Stimulated activated CD4-positive, alpha-beta T cell treated with anti-CD3 and anti-CD28 coated beads, Interleukin-15, amount 100 ng/mL, for 24 hours (primary cell): ENCODE measurements around the gene ZNF133.
"Not testable (repeated sequence)": the region's sequence is repeated elsewhere in the genome, so short reads cannot be mapped to it uniquely, and the experiment has no call there.

ENCODE experiments used
- DNase-seq: peaks from one replicate; pipeline ENCODE4 v3.0.0-alpha.2; 2020

ZNF133 gene

DNA sequence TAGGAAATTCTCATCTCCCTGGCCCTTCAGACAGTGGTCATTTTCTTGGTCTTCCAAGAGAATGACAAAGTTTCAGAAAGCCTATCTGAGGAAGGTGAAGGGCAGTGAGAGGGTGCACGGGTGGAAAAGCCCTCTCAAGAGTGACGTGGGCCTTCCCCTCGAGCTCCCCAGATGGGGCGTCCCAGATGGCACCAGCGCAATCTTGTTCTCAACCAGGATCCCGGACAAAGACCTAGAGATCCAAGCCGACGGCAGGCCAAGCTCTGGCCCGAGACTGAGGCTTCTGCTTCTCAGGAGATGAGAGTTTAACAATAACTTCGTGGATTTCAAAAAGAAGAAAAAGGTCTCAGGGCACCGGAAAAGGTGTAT, 797 bp upstream of the ZNF133 start:
- DNase-seq = no peak

DNA sequence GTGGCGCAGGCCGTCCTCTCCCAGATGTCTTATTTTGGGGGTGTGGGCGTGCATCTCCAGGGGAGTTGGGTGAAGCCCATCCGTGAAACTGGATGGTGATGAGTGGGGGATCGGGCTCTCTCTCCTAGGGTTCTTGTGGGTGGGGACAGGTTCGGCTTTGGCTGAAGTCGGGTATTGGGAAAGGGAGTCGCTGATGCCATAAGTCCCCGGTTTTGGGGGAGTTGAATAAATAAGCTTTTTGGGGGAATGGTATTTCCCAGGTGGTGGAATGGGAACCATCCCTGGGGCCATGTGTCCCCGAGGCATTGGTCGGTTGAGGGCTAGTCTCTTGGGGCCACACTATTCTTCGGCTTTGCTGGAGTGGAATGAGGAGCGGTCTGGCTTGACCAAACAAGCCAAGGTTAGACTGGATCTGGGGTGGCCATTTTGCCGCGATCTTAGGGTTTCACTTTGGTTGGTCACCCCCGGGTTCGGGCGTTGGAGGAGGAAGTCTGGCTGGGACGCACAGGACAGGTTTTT, 481 bp downstream of the ZNF133 start:
- DNase-seq = peak; percentile 3

DNA sequence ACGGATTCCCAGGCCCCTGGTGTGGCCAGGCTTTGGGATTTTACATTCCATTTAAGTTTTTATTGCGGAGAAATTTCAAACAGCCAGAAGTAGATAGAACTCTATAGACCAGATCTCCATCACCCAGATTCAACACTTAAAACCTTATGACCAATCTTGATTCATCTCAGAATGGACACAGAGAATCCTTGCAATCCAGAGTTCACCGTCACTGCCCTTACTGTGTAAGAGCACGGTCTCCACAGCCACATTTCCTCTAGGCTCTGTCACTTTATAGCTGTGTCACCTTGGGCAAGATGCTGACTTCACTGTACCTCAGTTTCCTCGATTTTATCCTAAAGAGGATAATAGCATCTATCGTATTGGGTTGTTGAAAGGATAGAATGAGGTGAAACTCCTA, 979 bp downstream of the ZNF133 start:
- DNase-seq = no peak

DNA sequence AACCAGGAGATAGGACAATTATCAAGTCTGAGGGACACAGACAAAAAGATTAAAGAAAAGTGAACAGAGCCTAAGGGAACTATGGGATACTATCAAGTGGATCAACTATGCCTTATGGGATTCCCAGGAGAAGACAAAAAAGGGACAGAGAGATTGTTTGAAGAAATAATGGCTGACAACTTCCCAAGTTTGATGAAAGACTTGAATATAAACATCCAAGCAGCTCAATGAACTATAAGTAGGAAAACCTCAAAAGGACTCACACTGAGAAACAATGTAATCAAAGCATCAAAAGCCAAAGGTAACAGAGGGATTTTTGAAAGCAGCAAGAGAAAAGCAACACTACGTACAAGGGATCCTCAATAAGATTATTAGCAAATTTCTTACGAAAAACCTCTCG, 11.0 kb downstream of the ZNF133 start:
- DNase-seq = no peak

DNA sequence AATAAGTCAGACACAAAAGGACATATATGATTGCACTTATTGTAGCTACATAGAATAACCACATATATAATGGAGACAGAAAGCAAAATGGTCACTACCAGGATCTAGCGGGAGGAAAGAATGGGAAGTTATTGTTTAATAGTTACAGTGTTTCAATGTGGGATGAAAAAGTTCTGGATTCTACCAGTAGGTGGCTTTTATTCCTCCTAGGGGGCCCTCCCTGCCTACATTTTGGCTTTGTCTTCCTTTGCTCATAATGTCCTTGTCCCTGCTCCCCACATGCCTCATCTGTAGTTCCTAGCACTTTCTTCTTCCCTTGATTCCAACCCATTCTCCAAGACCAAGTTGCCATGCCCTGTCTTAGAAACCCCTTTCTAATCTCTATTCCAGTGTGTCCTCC, 16.3 kb downstream of the ZNF133 start:
- no peak for DNase-seq

DNA sequence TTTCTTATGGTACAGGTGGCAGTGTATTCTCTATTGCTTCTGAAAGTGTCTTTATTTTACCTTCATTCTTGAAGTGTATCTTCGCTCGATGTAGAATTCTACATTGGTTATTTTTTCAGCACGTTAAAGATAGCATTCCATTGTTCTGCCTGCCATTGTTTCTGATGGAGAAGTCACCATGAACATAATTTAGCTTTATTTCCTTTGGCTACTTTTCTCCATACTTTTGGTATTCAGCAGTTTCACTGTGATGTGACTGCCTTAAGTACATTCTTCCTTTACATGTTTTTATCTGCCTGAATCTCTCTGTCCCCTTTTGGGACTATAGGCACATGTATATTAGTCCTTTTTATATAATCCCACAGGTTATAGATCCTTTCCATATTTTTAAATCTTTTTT, 19.0 kb downstream of the ZNF133 start:
- DNase-seq = no peak

DNA sequence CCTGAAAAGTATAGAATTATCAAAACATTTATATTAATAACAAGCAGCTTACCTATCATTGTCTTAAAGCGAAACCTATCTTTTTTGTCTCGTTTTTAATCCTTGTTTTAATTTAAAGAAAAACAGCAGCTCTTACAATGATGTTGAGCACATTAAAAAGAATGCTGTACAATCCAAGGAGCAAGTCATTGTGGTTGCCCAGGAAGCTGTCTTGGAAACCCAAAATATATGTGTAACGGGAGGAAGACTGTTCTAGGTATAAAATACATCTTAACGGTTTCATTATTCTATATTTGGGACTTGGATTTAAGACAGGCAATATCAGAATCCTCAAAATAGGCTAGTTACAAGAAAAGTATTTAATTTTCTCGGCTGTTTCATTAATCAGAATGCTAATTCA, 21.7 kb downstream of the ZNF133 start:
- no peak for DNase-seq

DNA sequence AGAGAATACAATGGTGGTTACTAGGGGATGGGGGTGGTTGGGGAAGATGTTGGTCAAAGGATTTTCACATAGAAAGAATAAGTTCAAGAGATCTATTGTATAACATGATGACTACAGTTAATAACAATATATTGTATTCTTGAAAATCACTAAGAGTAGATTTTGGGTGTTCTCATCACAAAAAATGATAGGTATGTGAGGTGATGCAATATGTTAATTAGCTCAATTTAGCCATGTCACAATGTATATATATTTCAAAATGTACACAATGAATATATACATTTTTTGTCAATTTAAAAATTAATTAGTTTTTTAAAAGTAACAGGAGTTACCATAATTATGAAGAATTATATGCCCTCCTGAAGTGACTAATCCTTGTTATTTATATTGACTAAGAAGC, 22.3 kb downstream of the ZNF133 start:
- DNase-seq = no peak

DNA sequence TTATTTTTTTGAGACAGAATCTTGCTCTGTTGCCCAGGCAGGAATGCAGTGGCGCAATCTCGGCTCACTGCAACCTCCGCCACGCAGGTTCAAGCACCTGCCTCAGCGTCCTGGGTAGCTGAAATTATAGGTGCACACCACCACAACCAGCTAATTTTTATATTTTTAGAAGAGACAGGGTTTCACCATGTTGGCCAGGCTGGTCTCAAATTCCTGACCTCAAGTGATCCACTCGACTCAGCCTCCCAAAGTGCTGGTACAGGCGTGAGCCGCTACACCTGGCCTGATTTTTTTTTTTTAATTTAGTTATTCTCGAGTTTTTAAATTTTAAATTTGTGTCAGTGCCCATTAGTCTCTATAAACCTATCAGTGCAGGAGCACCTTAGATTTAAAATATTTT, 24.4 kb downstream of the ZNF133 start:
- DNase-seq = no peak

DNA sequence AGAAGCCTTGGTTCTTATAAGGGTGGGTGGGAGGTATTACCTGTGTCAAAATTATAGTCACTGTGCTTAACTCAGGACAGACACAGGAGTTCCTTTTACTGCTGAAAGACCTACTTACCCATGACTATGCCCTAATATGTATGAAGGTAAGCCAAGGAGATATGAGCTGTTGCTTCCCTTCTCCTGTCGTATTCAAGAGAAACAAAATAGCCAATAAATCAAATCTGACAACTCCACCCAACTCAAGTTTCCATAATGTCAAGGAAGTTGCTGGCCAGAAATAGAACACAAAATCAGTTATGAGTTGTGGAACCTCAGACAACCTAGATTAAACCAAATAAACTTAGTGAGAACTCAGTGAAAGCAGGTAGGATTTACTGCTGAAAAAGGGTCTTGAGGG, 25.1 kb downstream of the ZNF133 start:
- DNase-seq = no peak

DNA sequence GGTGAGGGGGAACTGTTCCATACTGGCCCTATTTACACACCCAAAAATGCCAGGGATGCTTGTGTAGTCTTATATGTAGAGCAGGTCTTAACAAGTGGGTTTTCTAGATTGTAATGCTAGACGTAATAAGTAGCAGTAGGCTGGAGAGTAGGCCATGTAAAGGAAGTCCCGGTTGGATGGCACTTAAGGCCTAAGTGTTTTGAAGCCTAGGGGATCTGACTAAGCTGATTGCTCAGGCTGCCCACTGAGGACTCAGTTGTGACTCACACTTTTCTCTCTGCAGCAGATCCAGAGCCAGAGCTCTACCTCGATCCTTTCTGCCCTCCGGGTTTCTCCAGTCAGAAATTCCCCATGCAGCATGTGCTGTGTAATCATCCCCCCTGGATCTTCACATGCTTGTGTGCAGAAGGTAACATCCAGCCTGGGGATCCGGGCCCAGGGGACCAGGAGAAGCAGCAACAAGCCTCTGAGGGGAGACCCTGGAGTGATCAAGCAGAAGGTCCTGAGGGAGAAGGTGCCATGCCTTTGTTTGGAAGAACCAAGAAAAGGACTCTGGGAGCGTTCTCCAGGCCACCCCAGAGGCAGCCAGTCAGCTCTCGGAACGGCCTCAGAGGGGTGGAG, 26.6 kb downstream of the ZNF133 start:
- DNase-seq = no peak

DNA sequence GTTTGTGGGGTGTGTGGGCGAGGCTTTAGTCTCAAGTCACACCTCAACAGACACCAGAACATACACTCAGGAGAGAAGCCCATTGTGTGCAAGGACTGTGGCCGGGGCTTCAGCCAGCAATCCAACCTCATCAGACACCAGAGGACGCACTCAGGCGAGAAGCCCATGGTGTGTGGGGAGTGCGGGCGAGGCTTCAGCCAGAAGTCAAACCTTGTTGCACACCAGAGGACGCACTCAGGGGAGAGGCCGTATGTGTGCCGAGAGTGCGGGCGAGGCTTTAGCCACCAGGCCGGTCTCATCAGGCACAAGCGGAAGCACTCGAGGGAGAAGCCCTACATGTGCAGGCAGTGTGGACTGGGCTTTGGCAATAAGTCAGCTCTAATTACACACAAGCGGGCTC, 27.8 kb downstream of the ZNF133 start:
- DNase-seq = no peak

DNA sequence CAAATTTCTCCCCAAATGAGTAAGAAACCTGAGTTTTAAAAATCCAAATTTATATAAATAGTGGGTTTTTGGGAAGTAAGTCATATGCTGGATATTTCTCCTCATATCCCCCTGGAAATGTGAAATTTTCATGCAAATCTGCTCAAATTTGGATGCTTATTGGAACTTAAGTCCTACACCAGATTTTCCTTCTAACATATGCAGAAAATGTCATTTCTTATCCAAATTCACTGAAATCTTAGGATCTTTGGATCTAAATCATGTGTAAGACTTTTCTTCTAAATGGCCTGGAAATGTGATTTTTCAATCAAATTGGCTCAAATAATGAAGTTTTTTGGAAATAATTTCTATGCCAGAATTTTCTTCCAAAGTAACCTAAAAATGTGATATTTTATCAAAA, 33.0 kb downstream of the ZNF133 start:
- DNase-seq = no peak

DNA sequence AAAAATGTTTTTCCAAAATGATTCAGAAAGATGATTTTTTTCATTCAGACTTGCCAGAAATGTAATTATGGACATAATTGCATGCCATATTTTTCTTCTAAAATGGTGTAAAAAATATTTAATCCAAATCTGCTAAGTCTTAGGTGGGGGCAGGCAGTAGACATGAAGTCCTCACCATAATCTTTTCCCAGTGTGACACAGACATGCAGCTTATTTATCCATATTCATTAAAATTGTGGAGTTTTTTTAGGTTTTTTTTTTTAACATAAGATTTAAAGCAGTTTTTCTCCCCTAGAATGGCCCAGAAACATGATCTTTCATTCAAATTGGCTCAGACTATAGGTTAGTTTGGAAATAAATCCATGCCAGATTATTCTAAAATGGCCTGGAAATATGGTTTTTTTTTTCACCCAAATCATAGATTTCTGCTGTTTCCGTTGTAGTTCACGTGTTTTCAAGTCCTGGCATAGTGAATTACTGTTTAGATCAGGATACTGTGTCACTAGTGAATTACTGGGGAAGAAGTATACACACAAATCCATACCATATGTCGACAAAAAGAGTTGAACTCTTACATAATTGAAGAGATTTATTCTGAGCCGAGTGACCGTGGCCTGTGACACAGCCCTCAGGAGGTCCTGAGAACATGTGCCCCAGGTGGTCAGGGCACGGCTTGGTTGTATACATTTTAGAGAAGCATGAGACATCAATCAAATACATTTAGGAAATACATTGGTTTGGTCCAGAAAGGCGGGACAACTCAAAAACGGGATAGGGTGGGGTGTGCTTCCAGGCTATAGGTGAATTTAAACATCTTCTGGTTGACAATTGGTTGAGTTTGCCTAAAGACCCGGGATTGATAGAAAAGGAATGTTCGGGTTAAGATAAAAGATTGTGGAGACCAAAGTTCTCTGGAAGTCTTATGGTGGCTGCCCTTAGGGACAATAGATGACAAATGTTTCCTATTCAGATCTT, 33.9 kb downstream of the ZNF133 start:
- no peak for DNase-seq

DNA sequence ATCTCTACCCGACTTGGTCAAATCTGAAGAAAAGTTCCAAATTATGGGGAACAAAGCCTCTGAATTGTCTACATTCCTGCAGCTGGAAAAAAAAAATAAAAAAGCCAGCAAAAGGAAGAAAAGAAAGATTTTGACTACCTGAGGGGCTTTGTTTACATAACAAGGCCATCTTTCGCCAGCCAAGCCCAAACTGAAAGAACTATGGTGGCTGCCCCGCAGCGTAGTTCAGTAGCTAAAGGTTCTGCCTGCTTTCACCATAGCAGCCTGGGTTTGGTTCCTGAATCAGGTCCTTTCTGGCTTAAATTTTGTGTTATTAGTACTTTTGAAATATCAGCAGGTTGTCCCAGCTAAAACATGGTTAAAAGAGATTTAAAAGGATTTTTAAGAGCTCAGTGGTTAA, 35.4 kb downstream of the ZNF133 start:
- no peak for DNase-seq

DNA sequence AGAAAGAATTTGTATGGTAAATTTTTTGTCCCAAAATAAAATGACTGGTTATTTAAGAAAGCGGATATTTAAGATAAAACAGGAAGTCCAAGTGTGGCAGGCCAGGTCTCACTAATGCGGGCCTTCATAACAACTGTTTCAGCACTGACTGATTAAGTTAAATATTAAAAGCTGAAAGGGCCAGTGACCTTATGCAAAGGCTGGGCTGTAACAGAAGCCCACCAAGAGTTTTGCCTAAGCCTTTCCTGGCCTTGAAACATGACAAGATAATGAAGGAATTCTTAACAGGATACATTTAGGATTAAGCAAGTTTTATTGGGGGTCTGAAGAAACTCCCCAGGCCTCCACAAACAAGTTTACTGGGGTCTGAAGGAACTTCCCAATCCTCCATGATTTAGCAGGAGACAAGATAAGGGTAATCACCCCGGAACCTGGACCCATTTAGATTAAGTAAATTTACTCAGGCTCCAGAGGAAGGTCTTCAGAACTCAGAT, 36.3 kb downstream of the ZNF133 start:
- DNase-seq = no peak

DNA sequence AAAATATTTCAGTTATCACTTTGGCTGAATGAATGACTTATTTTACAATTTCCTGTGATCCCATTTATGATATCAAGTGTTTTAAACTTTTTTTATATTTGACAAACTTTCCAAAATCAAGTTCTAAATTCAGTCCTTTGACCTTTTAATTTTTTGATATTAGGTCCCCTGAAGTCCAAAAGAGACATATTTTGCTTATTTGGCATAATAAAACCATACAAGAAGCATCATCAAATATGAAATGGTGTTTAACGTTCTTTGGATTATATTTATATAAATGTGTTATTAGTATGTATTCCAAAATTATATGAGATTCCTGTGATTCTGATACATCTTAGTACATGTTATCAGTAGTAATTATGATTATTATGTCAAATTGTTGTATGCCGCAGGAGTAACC, 38.7 kb downstream of the ZNF133 start:
- no peak for DNase-seq

DNA sequence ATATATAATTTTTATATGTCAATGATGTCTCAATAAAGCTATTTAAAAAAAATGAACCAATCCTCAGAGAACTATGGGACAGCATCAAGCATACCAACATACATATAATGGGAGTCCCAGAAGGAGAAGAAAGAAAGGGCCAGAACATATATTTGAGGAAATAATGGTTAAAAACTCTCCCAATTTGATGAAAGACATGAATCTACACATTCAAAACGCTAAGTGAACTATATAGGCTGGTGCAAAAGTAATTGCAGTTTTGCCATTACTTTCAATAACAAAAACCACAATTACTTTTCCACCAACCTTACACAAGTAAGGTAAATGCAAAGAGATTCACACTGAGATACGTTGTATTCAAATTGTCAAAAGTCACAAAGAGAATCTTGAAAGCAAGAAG, 43.4 kb downstream of the ZNF133 start:
- no peak for DNase-seq

DNA sequence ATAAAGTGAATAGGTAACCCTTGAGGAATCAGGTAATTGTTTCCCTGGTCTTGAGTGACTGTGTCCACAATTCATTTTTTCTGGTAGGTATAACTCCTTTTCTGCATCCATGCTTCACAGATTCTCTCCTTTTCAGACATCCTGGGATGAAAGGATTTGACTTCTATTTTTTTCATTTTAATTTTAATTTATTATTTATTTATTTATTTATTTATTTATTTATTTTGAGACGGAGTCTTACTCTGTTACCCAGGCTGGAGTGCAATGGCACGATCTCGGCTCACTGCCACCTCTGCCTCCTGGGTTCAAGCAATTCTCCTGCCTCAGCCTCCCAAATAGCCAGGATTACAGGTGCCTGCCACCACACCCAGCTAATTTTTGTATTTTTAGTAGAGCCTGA, 61.4 kb downstream of the ZNF133 start:
- not testable (repeated sequence) for DNase-seq

DNA sequence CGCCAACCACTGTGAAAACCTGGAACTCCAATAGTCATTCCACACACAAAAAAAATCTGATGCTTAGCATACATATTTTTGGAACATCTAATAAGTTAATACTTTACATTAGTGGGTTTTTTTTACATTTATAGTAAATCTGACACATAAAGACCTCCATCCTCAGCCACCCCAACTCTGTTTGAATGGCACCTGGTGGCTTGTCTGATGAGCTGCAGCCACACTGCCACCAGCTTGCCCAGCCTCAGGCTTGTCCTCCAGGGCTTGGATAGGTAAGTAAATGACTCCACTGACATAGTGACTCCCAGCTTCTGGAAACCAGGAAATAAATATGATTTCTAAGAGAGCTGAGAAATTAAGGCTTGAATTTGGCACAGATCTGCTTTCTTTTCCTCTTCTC, 71.5 kb downstream of the ZNF133 start:
- DNase-seq = no peak

DNA sequence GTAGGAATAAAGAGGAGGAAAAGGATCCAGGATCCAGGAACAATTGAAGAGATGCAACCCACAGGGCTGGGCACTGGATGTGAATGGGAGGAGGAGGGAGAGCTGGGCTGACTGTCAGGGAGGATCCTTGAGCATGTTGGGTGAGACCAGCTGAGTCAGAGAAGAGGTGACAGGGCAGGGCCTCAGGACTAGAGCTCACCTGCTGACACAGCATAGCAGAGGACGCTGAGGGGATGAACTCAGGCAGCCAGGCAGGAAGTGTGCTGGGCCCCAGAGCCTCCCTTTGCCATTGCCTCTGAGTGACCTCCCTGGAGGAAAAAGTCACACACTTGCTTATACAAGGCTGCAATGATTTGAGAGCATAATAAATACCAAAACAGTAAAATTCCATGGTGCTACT, 72.3 kb downstream of the ZNF133 start:
- DNase-seq = no peak

DNA sequence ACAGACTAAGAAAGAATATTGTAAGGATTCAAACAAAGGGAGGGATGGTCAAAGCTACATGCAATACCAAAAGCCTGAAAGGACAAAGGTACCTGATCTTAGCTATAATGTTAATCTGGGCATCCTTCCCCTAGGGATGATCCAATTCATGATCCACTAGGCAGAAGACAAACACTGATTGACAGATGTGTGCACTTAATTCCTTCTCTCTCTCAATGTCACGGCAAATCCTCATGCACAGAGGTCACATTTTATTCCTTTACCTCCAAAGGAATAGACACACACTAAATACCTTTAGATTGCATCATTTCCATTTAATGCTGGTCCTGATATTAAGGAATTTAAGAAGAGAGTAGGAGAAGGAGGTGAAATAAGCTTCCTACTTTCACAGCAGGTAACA, 73.4 kb downstream of the ZNF133 start:
- DNase-seq = no peak

DNA sequence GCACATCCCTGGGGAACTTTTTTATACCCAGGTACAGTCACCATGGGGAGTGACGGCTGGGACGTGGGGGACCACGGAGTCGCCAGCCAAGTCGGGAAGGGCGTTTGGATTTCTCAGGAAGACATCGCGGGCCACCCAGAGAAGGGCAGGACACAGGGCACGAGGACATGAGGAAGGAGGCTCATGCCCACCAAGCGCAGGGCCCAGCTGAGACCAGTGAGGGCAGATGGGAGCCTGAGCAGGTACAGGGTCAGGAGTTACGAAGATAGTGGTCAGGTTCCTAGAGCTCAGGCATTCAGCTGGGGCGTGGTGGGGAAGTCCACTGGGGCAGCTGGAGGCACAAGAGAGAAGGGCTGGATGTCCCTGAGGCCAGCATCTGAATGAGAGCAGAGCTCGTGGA, 74.6 kb downstream of the ZNF133 start:
- no peak for DNase-seq

DNA sequence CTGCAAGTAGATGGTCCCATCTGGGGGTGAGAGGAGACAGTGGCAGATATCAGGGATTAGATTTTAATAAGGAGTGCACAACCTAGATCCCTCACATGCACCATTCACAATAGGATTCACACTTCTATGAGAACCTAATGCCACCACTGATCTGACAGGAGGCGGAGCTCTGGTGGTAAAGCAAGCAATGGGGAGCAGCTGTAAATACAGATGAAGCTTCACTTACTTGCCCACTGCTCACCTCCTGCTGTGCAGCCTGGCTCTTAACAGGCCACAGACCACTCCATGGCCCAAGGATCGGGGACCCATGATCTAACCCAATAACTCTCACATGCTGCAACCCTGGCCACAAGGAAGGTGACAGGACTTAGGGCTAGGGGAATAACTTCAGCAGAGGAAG, 75.4 kb downstream of the ZNF133 start:
- DNase-seq = no peak
